Gastroesophageal sphincter (tissue), 3 donors: ENCODE data around the gene DEDD.

Source experiments
- CTCF ChIP-seq, 4 experiments: fragments of 200-600 bp in 2 of 4; fragments of 450-650 bp in 2 of 4; sonication (generic) in 1 of 4; IDR thresholded peaks; one replicate each; pipeline ENCODE4 v1.5.1; 2017 to 2019; ENCODE audit warnings: antibody characterized with exemption in 4 of 4, mild to moderate bottlenecking in 2 of 4, moderate library complexity in 2 of 4
- EP300 ChIP-seq: sonication (generic); formaldehyde crosslinking; IDR thresholded peaks from one replicate; pipeline ENCODE4 v1.6.1; 2017; ENCODE audit warnings: antibody characterized with exemption, mild to moderate bottlenecking
- POLR2AphosphoS5 ChIP-seq: sonication (generic); formaldehyde crosslinking; IDR thresholded peaks from one replicate; pipeline ENCODE4 v1.6.1; 2017; ENCODE audit warnings: antibody characterized with exemption

- TF ChIP-seq CTCF (IDR thresholded peaks at IDR 0.05) (peak in 2 of 4 experiments; percentile 11 to 36), EP300 (no peak), POLR2AphosphoS5 (peak; percentile 98)
Observed at GRCh38 chr1:161117759-161118581, 14.5 kb downstream of the DEDD start, which contains the start of the genes NIT1 and PFDN2.
